A549 treated with GW870086 at 1 μM for 4 hours (cell line): ENCODE data around the gene ZNF627. TPM values are rescaled to one million over a fixed set of nuclear protein-coding genes. Genes with fewer than 3 reads are reported as not detected.

Source experiments
- total RNA-seq: library from RNA; stranded (reverse); fragments of 200-300 nt; extraction: Qiagen RNA extraction; gene quantifications from 5 replicates; pipeline ENCODE4 v1.2.3, GENCODE V29; 2022; ENCODE audit warnings: low read depth

ZNF627 gene
- 2.0 to 5.0 TPM (median 3.8 TPM) in 5 replicates for total RNA-seq

DNA sequence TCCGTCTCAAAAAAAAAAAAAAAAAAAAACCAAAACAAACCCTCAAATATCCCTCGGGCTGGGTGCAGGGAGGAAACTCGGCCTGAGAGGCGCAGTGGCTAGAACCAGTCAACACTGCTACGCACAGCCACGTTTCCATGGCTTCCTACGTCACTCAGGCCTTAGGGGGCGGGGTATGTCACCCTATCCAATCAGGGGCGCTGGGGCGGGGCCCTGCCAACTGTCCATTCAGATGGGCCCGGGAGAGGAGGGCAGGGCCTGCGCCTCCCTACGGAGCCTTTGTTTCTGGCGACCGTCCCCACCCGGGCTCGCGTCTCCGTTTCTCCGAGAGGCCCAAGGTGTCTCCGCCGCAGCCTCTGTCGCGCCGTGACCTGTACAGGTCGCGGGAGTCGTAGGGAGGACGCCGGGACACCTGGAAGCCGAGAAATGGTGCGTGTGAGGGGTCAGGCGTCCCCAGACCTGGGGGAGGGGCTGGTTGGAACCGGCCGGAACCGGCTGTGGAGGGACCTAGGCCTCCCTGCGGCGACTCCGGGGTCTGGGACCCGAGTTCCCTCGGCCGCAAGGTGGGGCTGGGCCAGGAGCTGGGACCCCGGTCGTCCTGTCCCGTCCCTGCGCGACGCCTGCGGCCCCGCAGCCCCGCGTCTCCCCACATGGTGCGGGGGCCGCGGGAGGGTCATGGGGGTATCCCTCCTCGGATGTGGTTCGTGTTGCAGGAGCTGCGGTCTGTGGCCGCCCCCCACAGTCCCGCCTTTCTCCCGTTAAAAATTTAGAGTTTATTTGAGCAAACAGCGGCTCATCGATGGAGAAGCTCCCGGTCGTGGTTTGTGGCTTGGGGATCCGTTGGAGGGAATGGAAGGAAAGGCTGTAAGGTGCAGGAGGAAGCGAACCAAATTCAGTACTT is at the start of gene ZNF627:
Gene ZNF627, plus strand, starts transcription at position 282 of the 901 bp plus-strand sequence. Its CDS starts 145 bp downstream, at position 427.

DNA sequence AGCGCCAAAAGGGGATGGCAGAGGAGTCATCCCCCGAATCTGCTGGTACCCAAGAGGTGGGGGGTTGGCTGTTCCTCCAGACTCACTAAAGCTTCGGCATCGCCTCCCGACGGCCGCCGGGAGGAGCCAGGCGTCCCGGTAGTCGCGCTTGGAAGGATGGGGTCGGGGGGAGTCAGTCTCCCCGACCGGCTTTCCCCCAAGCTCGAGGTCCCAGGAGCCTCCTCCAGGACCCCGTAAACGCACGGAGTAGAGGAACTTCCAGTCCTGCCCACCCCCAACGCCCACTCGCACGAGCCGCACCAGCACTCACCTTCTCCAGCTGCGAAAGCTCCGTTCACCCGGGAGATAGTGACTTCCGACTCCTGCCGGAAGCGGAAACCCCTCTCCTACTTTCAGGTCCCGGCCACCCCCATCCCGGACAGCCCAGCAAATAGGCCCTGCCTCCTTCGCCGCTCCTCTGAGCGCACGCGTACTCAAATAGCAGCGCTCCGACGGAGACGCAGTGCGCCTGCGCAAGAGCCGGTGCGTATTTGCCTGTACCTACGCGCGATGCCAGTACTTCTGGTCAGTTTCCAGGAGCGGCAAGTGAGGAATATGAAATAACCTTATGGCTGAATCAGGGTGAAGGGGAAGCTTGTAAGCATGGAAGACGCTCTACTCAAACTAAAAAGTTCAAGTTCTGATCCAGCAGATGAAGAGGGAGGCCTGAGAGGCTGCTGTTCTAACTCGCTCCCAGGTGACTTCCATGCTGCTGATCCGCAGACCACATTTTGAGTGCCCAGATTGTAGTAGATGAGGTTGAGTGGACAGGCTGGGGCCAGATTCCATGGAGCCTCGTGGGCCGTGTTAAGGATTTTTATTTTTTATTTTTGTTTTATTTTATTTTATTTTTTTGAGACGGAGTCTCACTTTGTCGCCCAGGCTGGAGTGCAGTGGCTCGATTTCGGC is 38.1 kb upstream of the ZNF627 start, which contains the start of gene ELOF1:
Gene ELOF1, minus strand, starts transcription at position 350 of the 948 bp plus-strand sequence. CDS start 4,883 bp downstream, outside the sequence.

DNA sequence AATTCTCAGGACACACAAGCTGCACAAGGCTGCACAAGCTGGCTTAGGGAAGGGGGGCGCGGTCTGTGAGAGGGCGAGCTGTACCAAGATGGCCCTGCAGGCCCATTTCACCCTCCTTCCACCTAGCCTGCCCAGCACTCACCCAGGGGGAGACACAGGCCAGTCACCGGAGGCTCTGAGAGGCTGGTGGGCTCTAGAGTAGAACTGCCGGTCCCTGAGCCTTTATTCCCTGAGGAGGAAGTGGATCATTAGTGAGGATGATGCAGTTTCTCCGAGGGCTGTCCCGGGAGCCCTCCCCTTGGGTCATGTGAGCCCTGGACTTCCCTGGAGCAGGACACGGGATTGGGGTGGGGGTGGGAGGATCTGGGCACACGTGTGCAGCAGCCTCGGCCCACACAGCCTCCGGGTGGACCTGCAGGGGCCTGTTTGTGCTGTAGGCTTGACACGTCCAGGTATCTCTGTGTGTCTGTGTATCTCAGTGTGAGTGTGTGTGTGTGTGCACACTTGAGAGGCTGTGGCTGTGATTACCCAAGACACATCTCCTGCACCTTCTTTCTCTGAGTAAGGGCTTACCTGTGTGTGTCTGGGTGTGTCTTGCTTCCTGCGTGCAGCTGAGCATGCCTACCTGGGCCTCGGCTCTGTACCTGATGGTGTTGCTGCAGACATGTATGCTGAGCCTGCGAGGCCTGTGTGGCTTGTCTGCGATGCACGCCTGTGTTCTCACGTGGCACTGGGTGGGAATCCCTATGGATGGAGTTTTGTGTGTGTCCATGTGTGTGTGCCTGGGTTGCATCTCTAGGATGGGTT is 19.6 kb upstream of the ZNF627 start, which contains the start of gene ACP5:
Gene ACP5, minus strand, starts transcription at position 195 of the 807 bp plus-strand sequence. CDS start 328 bp downstream, outside the sequence.

Other genes with a start within 250 kb of the ZNF627 start
- 7.3 to 10.9 TPM (median 9.5 TPM) in 5 replicates for gene PLPPR2, start 242.1 kb upstream of the ZNF627 start, total RNA-seq
- 1.5 to 2.2 TPM (median 2.0 TPM) in 5 replicates for gene SWSAP1, start 222.8 kb upstream of the ZNF627 start, total RNA-seq
- gene EPOR, start 213.2 kb upstream of the ZNF627 start, total RNA-seq, result 3.1 to 6.8 TPM (median 4.0 TPM) in 5 replicates
- gene RGL3, start 178.2 kb upstream of the ZNF627 start, total RNA-seq, result 0.66 to 2.4 TPM (median 1.9 TPM) in 5 replicates
- gene ODAD3, start 162.4 kb upstream of the ZNF627 start, total RNA-seq, result 0.82 to 2.4 TPM (median 1.1 TPM) in 5 replicates
- 242 to 262 TPM (median 254 TPM) in 5 replicates for gene PRKCSH, start 161.8 kb upstream of the ZNF627 start, total RNA-seq
- gene ELAVL3, start 116.4 kb upstream of the ZNF627 start, total RNA-seq, result 0.05 to 0.19 TPM (median 0.11 TPM) in 4 of 5 replicates, not detected in the other
- gene ZNF653, start 91.6 kb upstream of the ZNF627 start, total RNA-seq, result 3.6 to 6.0 TPM (median 4.2 TPM) in 5 replicates
- gene ECSIT, start 68.3 kb upstream of the ZNF627 start, total RNA-seq, result 25.8 to 32.7 TPM (median 31.3 TPM) in 5 replicates
- gene CNN1, start 58.6 kb upstream of the ZNF627 start, total RNA-seq, result 0.25 to 0.80 TPM (median 0.48 TPM) in 5 replicates
- 90.8 to 109 TPM (median 97.1 TPM) in 5 replicates for gene ELOF1, start 38.3 kb upstream of the ZNF627 start, total RNA-seq
- 0.26 to 0.55 TPM (median 0.39 TPM) in 4 of 5 replicates, not detected in the other for gene ACP5, start 19.8 kb upstream of the ZNF627 start, total RNA-seq
- gene ZNF823, start 141.5 kb downstream of the ZNF627 start, total RNA-seq, result 2.0 to 3.4 TPM (median 2.6 TPM) in 5 replicates
- gene ZNF441, start 169.5 kb downstream of the ZNF627 start, total RNA-seq, result not detected in 5 replicates
- gene ZNF491, start 201.0 kb downstream of the ZNF627 start, total RNA-seq, result not detected in 5 replicates
- gene ZNF440, start 216.8 kb downstream of the ZNF627 start, total RNA-seq, result 0.05 to 0.21 TPM (median 0.12 TPM) in 3 of 5 replicates, not detected in the others